ENCODE measurements around the gene FGF14. TPM values are rescaled to one million over a fixed set of nuclear protein-coding genes. Genes with fewer than 3 reads are reported as not detected.

The FGF14 gene
- polyA plus RNA-seq, 1 of the 3 experiments (the other 2 are of a cell fraction) = 0.20 TPM

- TF ChIP-seq, protein P1, sequence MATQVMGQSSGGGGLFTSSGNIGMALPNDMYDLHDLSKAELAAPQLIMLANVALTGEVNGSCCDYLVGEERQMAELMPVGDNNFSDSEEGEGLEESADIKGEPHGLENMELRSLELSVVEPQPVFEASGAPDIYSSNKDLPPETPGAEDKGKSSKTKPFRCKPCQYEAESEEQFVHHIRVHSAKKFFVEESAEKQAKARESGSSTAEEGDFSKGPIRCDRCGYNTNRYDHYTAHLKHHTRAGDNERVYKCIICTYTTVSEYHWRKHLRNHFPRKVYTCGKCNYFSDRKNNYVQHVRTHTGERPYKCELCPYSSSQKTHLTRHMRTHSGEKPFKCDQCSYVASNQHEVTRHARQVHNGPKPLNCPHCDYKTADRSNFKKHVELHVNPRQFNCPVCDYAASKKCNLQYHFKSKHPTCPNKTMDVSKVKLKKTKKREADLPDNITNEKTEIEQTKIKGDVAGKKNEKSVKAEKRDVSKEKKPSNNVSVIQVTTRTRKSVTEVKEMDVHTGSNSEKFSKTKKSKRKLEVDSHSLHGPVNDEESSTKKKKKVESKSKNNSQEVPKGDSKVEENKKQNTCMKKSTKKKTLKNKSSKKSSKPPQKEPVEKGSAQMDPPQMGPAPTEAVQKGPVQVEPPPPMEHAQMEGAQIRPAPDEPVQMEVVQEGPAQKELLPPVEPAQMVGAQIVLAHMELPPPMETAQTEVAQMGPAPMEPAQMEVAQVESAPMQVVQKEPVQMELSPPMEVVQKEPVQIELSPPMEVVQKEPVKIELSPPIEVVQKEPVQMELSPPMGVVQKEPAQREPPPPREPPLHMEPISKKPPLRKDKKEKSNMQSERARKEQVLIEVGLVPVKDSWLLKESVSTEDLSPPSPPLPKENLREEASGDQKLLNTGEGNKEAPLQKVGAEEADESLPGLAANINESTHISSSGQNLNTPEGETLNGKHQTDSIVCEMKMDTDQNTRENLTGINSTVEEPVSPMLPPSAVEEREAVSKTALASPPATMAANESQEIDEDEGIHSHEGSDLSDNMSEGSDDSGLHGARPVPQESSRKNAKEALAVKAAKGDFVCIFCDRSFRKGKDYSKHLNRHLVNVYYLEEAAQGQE (IDR thresholded peaks at IDR 0.05; ENCODE audit: low read depth, low read length) = no peak
- TF ChIP-seq RFX5 (IDR thresholded peaks at IDR 0.05; ENCODE audit: low read length) = no peak
- TF ChIP-seq MEF2A (IDR thresholded peaks at IDR 0.05; ENCODE audit: borderline replicate concordance, low read depth) = no peak
- TF ChIP-seq CTCF (IDR thresholded peaks at IDR 0.05) = no peak
Observed at GRCh38 chr13:101792189-101792588, 609.7 kb downstream of the FGF14 start (continued).

DNA sequence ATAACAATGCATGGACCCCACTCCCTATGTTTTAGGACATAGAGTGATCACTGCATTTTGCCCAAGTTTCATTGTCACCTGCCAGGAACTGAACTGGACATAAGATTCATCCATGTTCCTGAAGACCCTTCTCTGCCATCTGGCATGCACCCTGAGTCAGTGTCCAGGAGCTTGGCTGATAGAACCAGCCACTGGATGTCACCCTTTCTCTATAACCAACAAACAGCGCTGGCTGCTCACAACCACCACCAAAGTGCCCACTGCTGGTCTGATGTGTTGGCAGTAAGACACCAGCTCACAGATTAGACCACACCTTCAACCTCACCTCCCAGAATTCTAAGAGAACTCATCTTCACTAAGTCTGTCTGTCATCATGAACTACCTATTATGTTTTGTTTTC lies 616.0 kb downstream of the FGF14 start:
- Histone ChIP-seq H3K79me2 (ENCODE audit: insufficient read depth) (no peaks in the 10 kb centered on the region), H3K9ac (no peak overlapping the region), H3F3A (replicated peaks; ENCODE audit: insufficient read depth) (no peaks in the 10 kb centered on the region), H3K4me3 (ENCODE audit: low read depth in 2 of 2, low read length in 1 of 2) (no peak overlapping the region), H3K27me3 (ENCODE audit: insufficient read depth) (no peaks in the 10 kb centered on the region), H3K4me2 (no peak overlapping the region), H3K4me1 (ENCODE audit: control insufficient read depth in 1 of 2, insufficient read depth in 2 of 2, low read depth in 1 of 2, low read length in 1 of 2) (peaks cover 0 to 17% of the 10 kb centered on the region in 2 experiments; a peak in 2 of 4 replicates), H3K36me3 (replicated peaks in 1 of 2; ENCODE audit: control insufficient read depth in 1 of 2, insufficient read depth in 2 of 2, low read length in 1 of 2) (no peaks in the 10 kb centered on the region), H3K9me2 (no peaks in the 10 kb centered on the region), H3K27ac (ENCODE audit: low read depth in 2 of 2, low read length in 1 of 2) (no peak overlapping the region), H3K9me3 (no peaks in the 10 kb centered on the region), H4K20me1 (ENCODE audit: insufficient read depth) (no peaks in the 10 kb centered on the region), H2AFZ (ENCODE audit: low read depth) (no peak overlapping the region)
- TF ChIP-seq RFX5 (IDR thresholded peaks at IDR 0.05; ENCODE audit: low read length) (no peak), CTCF (IDR thresholded peaks at IDR 0.05) (peak; percentile 56), SIN3A (IDR thresholded peaks at IDR 0.05; ENCODE audit: borderline replicate concordance, low read depth, low read length) (no peak), MXI1 (IDR thresholded peaks at IDR 0.05; ENCODE audit: low read depth, low read length) (0 out of 2 replicates have a peak, but pooled peaks have one; percentile 13), ELF1 (IDR thresholded peaks at IDR 0.05) (no peak), FOXJ3 (CRISPR knock-in tag; IDR thresholded peaks at IDR 0.05) (no peak), FOSL2 (IDR thresholded peaks at IDR 0.05; ENCODE audit: borderline replicate concordance, low read depth) (no peak), TAF1 (IDR thresholded peaks at IDR 0.05; ENCODE audit: borderline replicate concordance, low read depth, low read length) (no peak), POLR2AphosphoS5 (IDR thresholded peaks at IDR 0.05; ENCODE audit: low read depth, low read length) (no peak), SMC3 (IDR thresholded peaks at IDR 0.05; ENCODE audit: low read depth, low read length) (peak; percentile 50), CHD2 (IDR thresholded peaks at IDR 0.05; ENCODE audit: low read length, partially characterized antibody) (no peak), MEF2A (IDR thresholded peaks at IDR 0.05; ENCODE audit: borderline replicate concordance, low read depth) (no peak), GATA2 (CRISPR knock-in tag; IDR thresholded peaks at IDR 0.05) (no peak), RAD21 (IDR thresholded peaks at IDR 0.05; ENCODE audit: low read length) (peak; percentile 75)
- TF ChIP-seq, protein P2, sequence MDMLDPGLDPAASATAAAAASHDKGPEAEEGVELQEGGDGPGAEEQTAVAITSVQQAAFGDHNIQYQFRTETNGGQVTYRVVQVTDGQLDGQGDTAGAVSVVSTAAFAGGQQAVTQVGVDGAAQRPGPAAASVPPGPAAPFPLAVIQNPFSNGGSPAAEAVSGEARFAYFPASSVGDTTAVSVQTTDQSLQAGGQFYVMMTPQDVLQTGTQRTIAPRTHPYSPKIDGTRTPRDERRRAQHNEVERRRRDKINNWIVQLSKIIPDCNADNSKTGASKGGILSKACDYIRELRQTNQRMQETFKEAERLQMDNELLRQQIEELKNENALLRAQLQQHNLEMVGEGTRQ (IDR thresholded peaks at IDR 0.05; ENCODE audit: borderline replicate concordance, low read depth, low read length) = no peak
- DNase-seq = peak; percentile 22
- ChIA-PET CTCF (interaction anchor here (0.6 to 2.2 kb wide), 10 partner anchors 10 to 772 kb away, joined by 3 to 10 read pairs (median 4); no protein-coding TSS in a partner anchor), POLR2A (no interaction called here)
- WGBS (ENCODE audit: low lambda C conversion rate) = no CpG with 5 or more reads among the region's 1 CpG

Measured in SK-N-SH (cell line).